Peyer's patch (tissue), 4 donors: Measurements from ENCODE around the gene RASSF4.

Experiments used
- POLR2A ChIP-seq, 2 donors: fragments of 450-650 bp; IDR thresholded peaks; one replicate each; pipeline ENCODE4 v1.5.1; 2017; ENCODE audit warnings: antibody characterized with exemption in 2 of 2, mild to moderate bottlenecking in 2 of 2, moderate library complexity in 2 of 2
- TF ChIP-seq, protein P1 (sequence below), 6 experiments: fragments of 450-650 bp in 4 of 6; fragments of 200-600 bp in 2 of 6; sonication (generic) in 1 of 6; IDR thresholded peaks; one replicate each; pipeline ENCODE4 v1.5.1; 2017 to 2019; ENCODE audit warnings: antibody characterized with exemption in 6 of 6, mild to moderate bottlenecking in 3 of 6, moderate library complexity in 1 of 6

DNA sequence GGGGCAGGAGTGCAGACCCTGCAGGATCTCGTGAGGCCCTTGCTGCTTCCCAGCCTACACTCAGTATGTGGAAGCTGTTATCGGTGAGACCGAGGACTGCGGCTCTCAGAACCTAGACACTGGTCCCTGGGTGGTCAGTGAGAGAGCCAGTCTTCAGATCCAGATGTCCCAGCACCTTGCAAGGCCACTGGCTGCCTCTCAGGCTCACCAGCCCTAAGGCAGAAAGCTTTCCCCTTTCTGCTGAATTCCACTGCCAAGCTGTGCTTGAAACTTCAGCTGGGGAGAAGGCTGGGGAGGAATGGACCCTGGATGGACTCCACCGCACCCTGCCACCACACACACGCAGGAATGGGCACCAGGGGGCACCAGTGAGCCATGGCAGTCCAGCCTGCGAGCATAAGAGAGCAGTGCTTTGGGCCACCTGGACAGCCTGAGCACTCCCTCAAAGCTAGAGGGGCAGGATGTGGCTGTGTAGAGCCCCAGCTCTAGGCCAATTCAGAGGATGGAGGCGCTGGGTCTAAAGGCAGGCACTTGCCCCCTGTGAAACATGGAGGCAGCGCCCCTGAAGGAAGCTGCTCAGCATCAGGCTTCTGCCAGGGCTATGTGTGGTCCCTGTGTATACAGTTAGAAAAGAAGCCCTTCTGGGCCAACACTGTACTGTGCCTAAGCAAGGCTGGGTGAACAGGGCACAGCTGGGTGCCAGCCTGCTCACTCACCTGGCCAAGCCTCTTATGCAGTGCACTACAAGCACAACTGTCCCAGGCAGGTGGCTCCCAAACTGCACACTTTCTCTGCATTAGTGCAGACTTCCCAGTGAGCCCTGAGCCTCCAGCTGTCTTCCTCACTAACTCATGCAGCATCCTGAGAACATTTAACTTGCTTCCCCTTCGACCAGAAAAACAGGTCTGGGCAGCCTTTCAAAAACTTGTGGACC is 26.8 kb upstream of the RASSF4 start:
- TF ChIP-seq, protein P1, sequence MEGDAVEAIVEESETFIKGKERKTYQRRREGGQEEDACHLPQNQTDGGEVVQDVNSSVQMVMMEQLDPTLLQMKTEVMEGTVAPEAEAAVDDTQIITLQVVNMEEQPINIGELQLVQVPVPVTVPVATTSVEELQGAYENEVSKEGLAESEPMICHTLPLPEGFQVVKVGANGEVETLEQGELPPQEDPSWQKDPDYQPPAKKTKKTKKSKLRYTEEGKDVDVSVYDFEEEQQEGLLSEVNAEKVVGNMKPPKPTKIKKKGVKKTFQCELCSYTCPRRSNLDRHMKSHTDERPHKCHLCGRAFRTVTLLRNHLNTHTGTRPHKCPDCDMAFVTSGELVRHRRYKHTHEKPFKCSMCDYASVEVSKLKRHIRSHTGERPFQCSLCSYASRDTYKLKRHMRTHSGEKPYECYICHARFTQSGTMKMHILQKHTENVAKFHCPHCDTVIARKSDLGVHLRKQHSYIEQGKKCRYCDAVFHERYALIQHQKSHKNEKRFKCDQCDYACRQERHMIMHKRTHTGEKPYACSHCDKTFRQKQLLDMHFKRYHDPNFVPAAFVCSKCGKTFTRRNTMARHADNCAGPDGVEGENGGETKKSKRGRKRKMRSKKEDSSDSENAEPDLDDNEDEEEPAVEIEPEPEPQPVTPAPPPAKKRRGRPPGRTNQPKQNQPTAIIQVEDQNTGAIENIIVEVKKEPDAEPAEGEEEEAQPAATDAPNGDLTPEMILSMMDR (IDR thresholded peaks at IDR 0.05): peak; percentile 80 to 99 (median 96)
- TF ChIP-seq POLR2A (IDR thresholded peaks at IDR 0.05): no peak
